Sigmoid colon (tissue), 4 donors: ENCODE data around the gene GALNT17.

Experiments
- EP300 ChIP-seq, 4 donors: sonication (generic); formaldehyde crosslinking; IDR thresholded peaks; one replicate each; pipeline ENCODE4 v1.6.1; 2017; ENCODE audit warnings: antibody characterized with exemption in 4 of 4
- POLR2A ChIP-seq, 2 donors: fragments of 450-650 bp; IDR thresholded peaks; one replicate each; pipeline ENCODE4 v1.6.1; 2016; ENCODE audit warnings: antibody characterized with exemption in 2 of 2, mild to moderate bottlenecking in 2 of 2, moderate library complexity in 2 of 2
- POLR2AphosphoS5 ChIP-seq, 4 donors: sonication (generic); formaldehyde crosslinking; IDR thresholded peaks; one replicate each; pipeline ENCODE4 v1.6.1; 2017; ENCODE audit warnings: antibody characterized with exemption in 4 of 4
- TF ChIP-seq, protein P1 (sequence below), 4 experiments: fragments of 450-650 bp in 3 of 4; fragments of 200-600 bp in 1 of 4; IDR thresholded peaks; one replicate each; pipeline ENCODE4 v1.5.1; 2016 to 2019; ENCODE audit warnings: antibody characterized with exemption in 4 of 4, mild to moderate bottlenecking in 3 of 4, moderate library complexity in 2 of 4

DNA sequence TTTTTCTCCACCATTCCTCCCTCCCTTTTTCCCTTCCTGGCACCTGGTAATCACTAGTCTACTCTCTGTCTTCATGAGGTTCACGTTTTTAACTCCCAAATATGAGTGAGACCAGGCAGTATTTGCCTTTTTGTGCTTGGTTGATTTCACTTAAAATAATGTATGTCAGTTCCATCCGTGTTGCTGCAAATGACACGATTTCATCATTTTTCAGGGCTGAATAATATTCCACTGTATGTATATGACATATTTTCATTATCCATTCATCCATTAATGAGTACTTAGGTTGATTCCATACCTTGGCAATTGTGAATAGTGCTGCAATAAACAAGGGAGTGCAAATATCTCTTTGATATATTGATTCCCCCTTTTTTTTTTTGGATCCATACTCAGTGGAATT, 25.8 kb downstream of the GALNT17 start:
- TF ChIP-seq, protein P1, sequence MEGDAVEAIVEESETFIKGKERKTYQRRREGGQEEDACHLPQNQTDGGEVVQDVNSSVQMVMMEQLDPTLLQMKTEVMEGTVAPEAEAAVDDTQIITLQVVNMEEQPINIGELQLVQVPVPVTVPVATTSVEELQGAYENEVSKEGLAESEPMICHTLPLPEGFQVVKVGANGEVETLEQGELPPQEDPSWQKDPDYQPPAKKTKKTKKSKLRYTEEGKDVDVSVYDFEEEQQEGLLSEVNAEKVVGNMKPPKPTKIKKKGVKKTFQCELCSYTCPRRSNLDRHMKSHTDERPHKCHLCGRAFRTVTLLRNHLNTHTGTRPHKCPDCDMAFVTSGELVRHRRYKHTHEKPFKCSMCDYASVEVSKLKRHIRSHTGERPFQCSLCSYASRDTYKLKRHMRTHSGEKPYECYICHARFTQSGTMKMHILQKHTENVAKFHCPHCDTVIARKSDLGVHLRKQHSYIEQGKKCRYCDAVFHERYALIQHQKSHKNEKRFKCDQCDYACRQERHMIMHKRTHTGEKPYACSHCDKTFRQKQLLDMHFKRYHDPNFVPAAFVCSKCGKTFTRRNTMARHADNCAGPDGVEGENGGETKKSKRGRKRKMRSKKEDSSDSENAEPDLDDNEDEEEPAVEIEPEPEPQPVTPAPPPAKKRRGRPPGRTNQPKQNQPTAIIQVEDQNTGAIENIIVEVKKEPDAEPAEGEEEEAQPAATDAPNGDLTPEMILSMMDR (IDR thresholded peaks at IDR 0.05) = no peak
- TF ChIP-seq POLR2A (IDR thresholded peaks at IDR 0.05) = no peak
- no peak for TF ChIP-seq POLR2AphosphoS5 (IDR thresholded peaks at IDR 0.05)
- no peak for TF ChIP-seq EP300 (IDR thresholded peaks at IDR 0.05)
